DOHH2 (cell line): ENCODE data around the gene ZBTB9.

ENCODE experiments used
- H3F3A ChIP-seq: fragments of 200-600 bp; sonication (generic), shearing (Covaris generic); 2 replicates; pipeline ENCODE4 v1.6.0; 2016; ENCODE audit warnings: antibody characterized with exemption, mild to moderate bottlenecking; ENCODE audit not compliant: control insufficient read depth, insufficient read depth
- H3K27ac ChIP-seq: fragments of 200-600 bp; sonication (generic); 2 replicates; pipeline ENCODE4 v1.5.1; 2014; ENCODE audit warnings: low read depth, mild to moderate bottlenecking, low read length, moderate library complexity
- H3K27me3 ChIP-seq: fragments of 200-600 bp; sonication (generic); 2 replicates; pipeline ENCODE4 v1.6.1; 2014; ENCODE audit warnings: mild to moderate bottlenecking, low read length, mixed read lengths; ENCODE audit not compliant: control insufficient read depth
- H3K36me3 ChIP-seq: fragments of 200-600 bp; sonication (generic); 2 replicates; pipeline ENCODE4 v1.6.1; 2014; ENCODE audit warnings: mild to moderate bottlenecking, low read length, moderate library complexity, mixed read lengths; ENCODE audit not compliant: control insufficient read depth
- H3K4me1 ChIP-seq: fragments of 200-600 bp; sonication (generic); 2 replicates; pipeline ENCODE4 v1.6.1; 2014; ENCODE audit warnings: mild to moderate bottlenecking, low read length, mixed read lengths; ENCODE audit not compliant: control insufficient read depth
- H3K4me2 ChIP-seq: fragments of 200-600 bp; sonication (generic); 2 replicates; pipeline ENCODE4 v1.6.0; 2014; ENCODE audit warnings: mild to moderate bottlenecking, low read length, moderate library complexity
- H3K4me3 ChIP-seq: fragments of 200-600 bp; sonication (generic); 2 replicates; pipeline ENCODE4 v1.5.1; 2014; ENCODE audit warnings: mild to moderate bottlenecking, low read length, mixed read lengths
- H3K79me2 ChIP-seq: fragments of 200-600 bp; sonication (generic); 2 replicates; pipeline ENCODE4 v1.6.1; 2014; ENCODE audit warnings: mild to moderate bottlenecking, low read length, mixed read lengths; ENCODE audit not compliant: control insufficient read depth
- H3K9me2 ChIP-seq: fragments of 200-600 bp; sonication (generic); replicated peaks from 2 replicates; pipeline ENCODE4 v1.6.1; 2014; ENCODE audit warnings: mild to moderate bottlenecking, low read length, mixed read lengths; ENCODE audit not compliant: control insufficient read depth
- H3K9me3 ChIP-seq: fragments of 200-600 bp; sonication (generic); 2 replicates; pipeline ENCODE4 v1.6.1; 2014; ENCODE audit warnings: antibody characterized with exemption, low read length, mixed read lengths; ENCODE audit not compliant: control insufficient read depth, insufficient read depth
- H4K20me1 ChIP-seq: fragments of 200-600 bp; sonication (generic); 2 replicates; pipeline ENCODE4 v1.6.0; 2014; ENCODE audit warnings: low read depth, mild to moderate bottlenecking, antibody characterized with exemption, low read length, moderate library complexity; ENCODE audit not compliant: control insufficient read depth, insufficient read depth
- EZH2phosphoT487 ChIP-seq: fragments of 200-600 bp; sonication (generic); IDR thresholded peaks from 2 replicates; pipeline ENCODE4 v1.6.1; 2017; ENCODE audit warnings: borderline replicate concordance, mild to moderate bottlenecking, antibody characterized with exemption, low read length, moderate library complexity, mixed read lengths
- TF ChIP-seq, protein P1 (sequence below): fragments of 200-600 bp; sonication (generic); IDR thresholded peaks from one replicate; pipeline ENCODE4 v1.5.1; 2014; ENCODE audit warnings: antibody characterized with exemption, mild to moderate bottlenecking, low read depth, low read length; ENCODE audit not compliant: poor library complexity, severe bottlenecking

ZBTB9 gene

DNA sequence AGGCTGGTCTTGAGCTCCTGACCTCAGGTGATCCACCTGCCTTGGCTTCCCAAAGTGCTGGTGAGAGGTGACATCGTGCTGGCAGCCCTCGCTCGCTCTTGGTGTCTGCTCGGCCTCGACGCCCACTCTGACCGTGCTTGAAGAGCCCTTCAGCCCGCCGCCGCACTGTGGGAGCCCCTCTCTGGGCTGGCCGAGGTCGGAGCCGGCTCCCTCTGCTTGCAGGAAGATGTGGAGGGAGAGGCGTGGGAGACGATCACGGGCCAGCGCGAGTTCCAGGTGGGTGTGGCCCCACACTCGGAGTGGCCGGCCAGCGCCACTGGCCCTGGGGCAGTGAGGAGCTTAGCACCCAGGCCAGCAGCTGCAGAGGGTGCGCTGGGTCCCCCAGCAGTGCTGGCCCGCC is 48.1 kb downstream of the ZBTB9 start:
- H3K4me3 ChIP-seq = no peak overlapping the region

DNA sequence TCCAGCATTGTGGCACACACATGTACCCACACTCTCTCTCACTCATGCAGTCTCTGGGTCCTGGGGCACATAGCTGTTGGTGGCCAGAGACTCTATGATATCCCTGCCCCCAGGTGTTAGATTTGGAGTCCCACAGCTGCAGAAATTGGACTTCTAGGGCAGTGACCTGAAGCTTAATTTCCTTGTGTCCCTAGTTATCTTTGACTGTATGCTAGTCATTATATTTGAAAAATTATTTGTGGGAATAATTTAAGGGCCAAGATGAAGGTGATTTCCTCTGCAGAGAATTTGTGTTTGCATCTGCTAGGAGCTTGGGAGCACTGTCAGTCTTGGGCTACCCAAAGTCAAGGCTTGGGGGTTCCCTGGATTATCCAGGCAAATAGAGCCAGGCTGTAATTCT is 50.1 kb downstream of the ZBTB9 start:
- no peaks in the 10 kb centered on the region for H3F3A ChIP-seq
- H3K4me2 ChIP-seq = no peak overlapping the region
- H3K4me3 ChIP-seq = no peak overlapping the region
- H3K36me3 ChIP-seq = no peaks in the 10 kb centered on the region
- H4K20me1 ChIP-seq = no peaks in the 10 kb centered on the region
- H3K27me3 ChIP-seq = peaks cover 26% of the 10 kb centered on the region
- no peaks in the 10 kb centered on the region for H3K79me2 ChIP-seq
- H3K27ac ChIP-seq = no peak overlapping the region
- H3K9me3 ChIP-seq = 0 out of 2 replicates have a peak, but pooled peaks cover 5% of the 10 kb centered on the region
- H3K4me1 ChIP-seq = peaks cover 14% of the 10 kb centered on the region
- no peak for TF ChIP-seq EZH2phosphoT487
- TF ChIP-seq, protein P1, sequence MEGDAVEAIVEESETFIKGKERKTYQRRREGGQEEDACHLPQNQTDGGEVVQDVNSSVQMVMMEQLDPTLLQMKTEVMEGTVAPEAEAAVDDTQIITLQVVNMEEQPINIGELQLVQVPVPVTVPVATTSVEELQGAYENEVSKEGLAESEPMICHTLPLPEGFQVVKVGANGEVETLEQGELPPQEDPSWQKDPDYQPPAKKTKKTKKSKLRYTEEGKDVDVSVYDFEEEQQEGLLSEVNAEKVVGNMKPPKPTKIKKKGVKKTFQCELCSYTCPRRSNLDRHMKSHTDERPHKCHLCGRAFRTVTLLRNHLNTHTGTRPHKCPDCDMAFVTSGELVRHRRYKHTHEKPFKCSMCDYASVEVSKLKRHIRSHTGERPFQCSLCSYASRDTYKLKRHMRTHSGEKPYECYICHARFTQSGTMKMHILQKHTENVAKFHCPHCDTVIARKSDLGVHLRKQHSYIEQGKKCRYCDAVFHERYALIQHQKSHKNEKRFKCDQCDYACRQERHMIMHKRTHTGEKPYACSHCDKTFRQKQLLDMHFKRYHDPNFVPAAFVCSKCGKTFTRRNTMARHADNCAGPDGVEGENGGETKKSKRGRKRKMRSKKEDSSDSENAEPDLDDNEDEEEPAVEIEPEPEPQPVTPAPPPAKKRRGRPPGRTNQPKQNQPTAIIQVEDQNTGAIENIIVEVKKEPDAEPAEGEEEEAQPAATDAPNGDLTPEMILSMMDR = no peak
- H3K9me2 ChIP-seq = no peaks in the 10 kb centered on the region

More for the DNA sequence above, 48.1 kb downstream of the ZBTB9 start:
- no peaks in the 10 kb centered on the region for H3K4me1 ChIP-seq
- no peaks in the 10 kb centered on the region for H3K36me3 ChIP-seq
- no peaks in the 10 kb centered on the region for H4K20me1 ChIP-seq
- no peak overlapping the region for H3K27ac ChIP-seq
- H3K4me2 ChIP-seq = no peak overlapping the region
- 0 out of 2 replicates have a peak, but pooled peaks cover 5% of the 10 kb centered on the region for H3K9me3 ChIP-seq
- H3F3A ChIP-seq = no peaks in the 10 kb centered on the region
- peaks cover 13% of the 10 kb centered on the region; the same call in 1 of the 2 replicates for H3K27me3 ChIP-seq
- no peak for TF ChIP-seq EZH2phosphoT487
- TF ChIP-seq, protein P1 = no peak
- no peaks in the 10 kb centered on the region for H3K79me2 ChIP-seq
- no peaks in the 10 kb centered on the region for H3K9me2 ChIP-seq

DNA sequence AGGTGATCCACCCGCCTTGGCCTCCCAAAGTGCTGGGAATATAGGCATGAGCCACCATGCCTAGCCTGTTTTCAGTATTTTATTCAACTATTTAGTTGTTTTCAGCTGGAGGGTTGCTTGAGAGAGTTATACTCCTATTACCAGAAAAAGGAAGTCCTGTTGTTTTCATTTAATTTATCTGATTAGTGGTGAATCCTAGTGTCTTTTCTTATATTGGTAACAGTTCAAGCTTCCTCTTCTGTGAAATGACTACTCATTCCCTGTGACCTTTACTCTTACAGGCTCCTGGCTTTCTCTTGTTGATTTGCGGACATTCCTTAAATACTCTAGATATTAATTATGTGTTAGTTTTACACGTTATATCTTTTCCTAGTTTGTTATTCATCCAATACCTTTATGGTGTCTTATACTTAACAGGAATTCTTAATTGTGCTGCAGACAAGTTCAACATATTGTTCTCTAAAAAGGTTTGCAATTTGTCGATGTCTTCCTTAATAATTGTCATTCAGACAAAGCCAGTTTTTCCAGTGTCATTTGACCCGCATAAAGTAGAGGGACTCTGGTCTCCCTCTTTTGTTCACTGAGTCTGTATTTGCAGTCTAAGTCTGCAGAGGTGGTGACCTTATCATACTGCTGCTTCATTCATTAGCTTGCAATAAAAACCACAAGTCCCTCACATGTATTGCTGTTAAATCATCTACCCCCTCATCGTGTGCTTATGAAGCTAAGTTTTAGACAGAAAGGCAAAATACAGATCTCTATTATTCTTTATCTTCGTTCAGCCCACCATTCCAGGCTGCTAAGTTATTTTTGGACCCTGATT is 51.4 kb downstream of the ZBTB9 start:
- Histone ChIP-seq H3K4me3 (no peak overlapping the region), H3K4me1 (peaks cover 15% of the 10 kb centered on the region), H3K36me3 (no peaks in the 10 kb centered on the region), H4K20me1 (no peaks in the 10 kb centered on the region), H3K4me2 (no peak overlapping the region), H3K9me2 (no peaks in the 10 kb centered on the region), H3F3A (no peaks in the 10 kb centered on the region), H3K27me3 (peaks cover 34% of the 10 kb centered on the region), H3K27ac (no peak overlapping the region), H3K79me2 (no peaks in the 10 kb centered on the region), H3K9me3 (0 out of 2 replicates have a peak, but pooled peaks cover 5% of the 10 kb centered on the region)
- TF ChIP-seq EZH2phosphoT487 = no peak
- TF ChIP-seq, protein P1 = no peak
